Measurements from ENCODE around the gene CTPS2.
"Not testable (repeated sequence)": the region's sequence is repeated elsewhere in the genome, so short reads cannot be mapped to it uniquely, and the experiment has no call there.

CTPS2 gene

GRCh38 chrX:16604337-16604736, 108.1 kb downstream of the CTPS2 start:
- DNase-seq (ENCODE audit: low spot score) = no peak

DNA sequence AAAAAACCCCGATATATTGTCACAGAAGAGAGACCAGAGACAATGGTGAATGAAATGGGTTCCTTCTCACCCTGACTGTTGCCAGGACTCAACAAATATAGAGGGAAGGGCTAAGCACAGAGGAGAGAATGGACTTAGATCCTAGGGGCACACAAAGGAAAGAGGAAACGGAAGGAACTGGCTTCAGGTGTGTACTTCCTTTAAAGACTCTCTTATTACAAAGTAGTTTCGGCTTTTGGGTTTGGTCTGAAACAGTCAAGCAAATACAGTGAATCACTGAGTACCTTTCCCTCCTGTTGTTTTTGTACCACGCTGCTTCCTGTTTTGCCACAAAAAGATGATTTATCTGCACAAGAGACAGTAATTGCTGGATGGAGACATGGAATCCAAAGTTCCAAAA, 108.6 kb downstream of the CTPS2 start:
- no peak for DNase-seq (ENCODE audit: low spot score)

DNA sequence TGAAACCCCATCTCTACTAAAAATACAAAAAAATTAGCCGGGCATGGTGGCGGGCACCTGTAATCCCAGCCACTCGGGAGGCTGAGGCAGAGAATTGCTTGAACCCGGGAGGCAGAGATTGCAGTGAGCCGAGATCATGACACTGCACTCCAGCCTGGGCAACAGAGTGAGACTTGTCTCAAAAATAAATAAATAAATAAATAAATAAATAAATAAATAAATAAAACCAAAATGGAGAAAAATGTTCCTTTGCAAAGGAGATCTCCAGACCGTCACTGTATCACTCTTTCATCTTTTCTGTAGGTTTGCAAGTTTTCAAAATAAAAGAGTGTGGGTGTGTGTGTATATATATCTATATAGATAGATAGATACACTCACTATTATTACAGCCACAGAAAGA, 109.2 kb downstream of the CTPS2 start:
- DNase-seq (ENCODE audit: low spot score) = not testable (repeated sequence)

GRCh38 chrX:16601885-16602284, 110.6 kb downstream of the CTPS2 start:
- no peak for DNase-seq (ENCODE audit: low spot score)

- no peak for DNase-seq (ENCODE audit: low spot score)
Measured at GRCh38 chrX:16594490-16594889, 118.0 kb downstream of the CTPS2 start.

DNA sequence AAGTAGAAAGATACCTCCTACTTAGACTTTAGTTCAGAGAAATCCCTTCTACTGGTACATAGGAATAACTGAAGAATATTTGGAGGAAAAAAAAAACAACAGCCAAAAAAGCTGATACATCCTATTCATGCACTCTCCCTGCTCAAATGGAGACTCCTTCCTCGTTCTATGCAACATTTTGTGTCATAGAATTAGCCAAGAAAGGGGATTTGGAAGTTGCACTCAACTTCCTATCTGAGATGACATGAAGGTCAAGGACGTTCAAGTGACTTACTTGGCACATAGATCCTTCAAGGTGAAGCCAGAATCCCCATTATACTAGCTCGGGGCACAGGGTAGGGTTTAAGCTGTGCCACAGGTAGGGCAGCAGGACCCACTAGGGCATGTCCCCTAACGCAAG, 118.7 kb downstream of the CTPS2 start:
- no peak for DNase-seq (ENCODE audit: low spot score)

GRCh38 chrX:16592194-16592770, 120.2 kb downstream of the CTPS2 start:
- DNase-seq (ENCODE audit: low spot score) = no peak

GRCh38 chrX:16589826-16590225, 122.6 kb downstream of the CTPS2 start:
- DNase-seq (ENCODE audit: low spot score) = no peak

- DNase-seq (ENCODE audit: low spot score) = no peak
Measured at GRCh38 chrX:16589211-16589610, 123.3 kb downstream of the CTPS2 start.

DNA sequence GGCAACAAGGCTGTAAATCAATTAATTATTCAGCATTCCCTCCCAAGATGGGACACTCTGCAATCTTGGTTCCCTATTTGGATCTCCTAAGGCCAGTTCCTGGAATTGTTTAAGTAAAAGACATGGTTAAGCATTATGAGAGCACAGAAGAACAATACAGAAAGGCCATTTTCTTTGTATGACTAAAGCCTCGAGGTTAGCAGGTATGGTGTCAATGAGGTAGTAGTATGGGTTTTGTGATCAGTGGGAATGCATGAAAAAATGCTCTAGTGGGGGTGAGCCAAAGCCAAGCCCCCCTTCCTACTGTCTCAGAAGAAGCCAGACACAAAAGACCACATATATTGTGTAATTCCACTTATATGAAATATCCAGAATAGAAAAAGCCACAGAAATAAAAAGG, 124.2 kb downstream of the CTPS2 start:
- no peak for DNase-seq (ENCODE audit: low spot score)

DNA sequence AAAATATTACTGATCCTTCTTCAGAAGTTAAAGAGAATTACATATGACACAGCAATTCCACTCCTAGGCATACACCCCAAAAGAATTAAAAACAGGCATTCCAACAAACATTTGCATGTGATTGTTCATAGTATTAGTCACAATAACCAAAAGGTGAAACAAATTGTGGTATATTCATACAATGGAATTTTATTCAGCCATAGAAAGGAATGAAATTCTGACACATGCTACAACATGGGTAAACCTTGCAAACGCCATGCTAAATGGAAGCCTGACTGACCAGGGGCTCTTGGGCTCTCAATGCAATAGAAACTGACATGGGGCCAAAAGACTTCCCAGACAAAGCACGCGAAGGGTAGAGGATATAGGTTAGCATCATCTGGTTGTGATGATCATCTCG, 124.6 kb downstream of the CTPS2 start:
- no peak for DNase-seq (ENCODE audit: low spot score)

DNA sequence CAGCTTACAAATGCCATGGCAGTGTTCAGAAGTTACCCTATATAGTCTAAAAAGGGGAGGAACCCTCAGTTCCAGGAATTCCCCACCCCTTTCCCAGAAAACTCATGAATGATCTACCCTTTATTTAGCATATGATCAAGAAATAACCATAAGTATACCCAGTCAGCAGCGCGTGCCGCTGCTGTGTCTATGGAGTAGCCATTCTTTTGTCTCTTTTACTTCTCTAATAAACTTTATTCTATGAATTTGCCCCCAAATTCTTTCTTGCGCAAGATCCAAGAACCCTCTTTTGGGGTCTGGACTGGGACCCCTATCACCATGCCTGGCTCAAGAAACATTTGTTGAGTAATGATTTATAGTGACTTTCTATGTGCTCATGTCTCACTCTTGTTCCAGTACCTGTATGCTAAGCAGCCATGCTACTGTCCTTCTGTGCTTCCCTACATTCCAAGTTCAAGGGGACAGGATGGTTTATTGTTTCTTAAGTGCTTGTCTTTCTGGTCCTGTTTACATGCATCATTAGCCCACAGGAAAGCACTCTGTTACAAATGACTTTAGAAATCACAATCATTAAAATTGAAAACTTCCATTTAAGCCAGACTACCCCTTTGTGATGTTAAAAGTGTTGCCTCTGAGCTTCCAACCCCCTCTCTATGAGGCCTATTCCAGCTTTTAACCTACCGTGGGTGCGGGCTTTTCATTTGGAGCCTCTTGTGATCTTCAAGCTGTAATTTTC, 125.9 kb downstream of the CTPS2 start:
- DNase-seq (ENCODE audit: low spot score) = no peak

DNA sequence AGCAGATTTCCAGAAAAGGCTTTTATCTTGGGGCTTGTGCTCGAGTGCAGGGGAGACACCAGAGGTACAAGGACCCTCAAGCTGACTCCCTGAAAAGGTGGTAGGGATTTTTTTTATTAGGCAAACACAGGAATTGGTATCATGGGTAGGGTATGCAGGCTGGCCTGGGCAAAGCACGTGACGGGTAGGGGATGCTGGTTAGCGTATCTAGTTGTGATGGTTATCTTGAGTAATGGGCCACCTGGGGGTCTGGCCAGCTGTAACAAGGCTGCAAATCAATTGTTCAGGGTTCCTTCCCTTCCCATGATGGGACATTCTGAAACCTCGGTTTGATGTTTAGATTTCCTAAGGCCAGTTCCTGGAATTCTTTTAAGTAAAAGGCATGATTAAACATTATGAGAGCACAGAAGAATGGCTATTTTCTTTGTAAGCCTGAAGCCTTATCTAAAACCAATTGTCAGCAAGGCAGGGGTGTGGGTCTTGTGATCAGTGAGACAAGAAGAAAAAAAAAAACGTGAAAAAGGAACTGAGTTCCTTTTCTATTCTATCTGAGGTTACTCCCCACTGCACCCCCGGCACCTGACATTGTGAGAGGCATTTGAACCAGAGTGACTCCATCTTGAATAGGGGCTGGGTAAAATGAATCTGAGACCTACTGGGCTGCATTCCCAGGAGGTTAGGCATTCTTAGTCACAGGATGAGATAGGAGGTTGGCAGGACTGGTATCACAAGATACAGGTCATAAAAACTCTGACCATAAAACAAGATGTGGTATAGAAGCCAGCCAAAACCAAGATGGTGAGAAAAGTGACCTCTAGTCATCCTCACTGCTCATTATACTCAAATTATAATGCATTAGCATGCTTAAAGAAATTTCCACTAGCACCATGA, 126.7 kb downstream of the CTPS2 start:
- no peak for DNase-seq (ENCODE audit: low spot score)

GRCh38 chrX:16580004-16580797, 132.3 kb downstream of the CTPS2 start:
- DNase-seq (ENCODE audit: low spot score) = not testable (repeated sequence)

- DNase-seq (ENCODE audit: low spot score) = no peak
Measured at GRCh38 chrX:16579517-16579916, 133.0 kb downstream of the CTPS2 start.

DNA sequence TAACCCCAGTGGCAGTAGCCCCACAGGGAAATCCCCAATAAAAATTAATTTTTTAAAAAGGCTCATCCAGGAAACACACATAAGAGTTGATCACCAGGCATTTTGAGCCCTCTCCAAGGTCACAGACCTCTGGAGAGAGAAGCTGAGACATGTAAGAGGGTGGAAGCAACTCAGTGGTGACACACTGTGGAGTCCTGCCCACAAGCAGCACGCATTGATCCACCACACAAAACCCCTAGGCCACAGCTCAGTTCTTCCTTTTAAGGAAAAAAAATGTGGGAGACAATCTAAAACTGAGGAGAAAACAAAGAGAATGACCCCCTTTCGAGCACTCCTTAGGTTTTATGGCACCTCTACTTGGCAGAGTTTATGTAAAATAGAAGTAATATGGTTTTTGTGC, 134.3 kb downstream of the CTPS2 start:
- DNase-seq (ENCODE audit: low spot score) = no peak

DNA sequence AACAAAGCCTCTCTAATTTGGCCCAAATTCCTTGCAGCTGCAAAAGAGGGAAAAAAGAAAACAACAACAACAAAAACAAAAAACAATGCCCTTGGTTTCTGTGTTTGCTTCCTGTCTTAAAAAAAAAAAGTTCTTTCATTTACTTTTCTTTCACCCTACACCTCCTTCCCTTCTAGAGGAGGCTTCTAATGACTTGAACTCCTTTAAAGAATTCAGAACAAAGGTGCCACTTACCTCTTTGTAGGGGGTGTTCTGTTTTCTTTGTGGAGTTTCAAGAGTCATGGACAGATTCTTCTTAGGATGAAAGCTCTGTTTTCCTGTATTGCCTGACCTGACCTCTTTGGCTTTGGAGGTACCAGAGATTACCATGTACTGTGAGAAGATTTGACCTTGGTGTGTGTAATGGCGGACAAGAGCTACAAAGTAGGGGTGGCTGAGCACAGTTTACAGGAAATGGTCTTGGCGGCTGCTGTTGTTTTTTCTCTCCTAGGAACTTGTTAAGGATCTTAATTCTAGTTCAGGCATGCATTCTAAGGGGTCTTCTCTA, 134.9 kb downstream of the CTPS2 start:
- DNase-seq (ENCODE audit: low spot score) = no peak

DNA sequence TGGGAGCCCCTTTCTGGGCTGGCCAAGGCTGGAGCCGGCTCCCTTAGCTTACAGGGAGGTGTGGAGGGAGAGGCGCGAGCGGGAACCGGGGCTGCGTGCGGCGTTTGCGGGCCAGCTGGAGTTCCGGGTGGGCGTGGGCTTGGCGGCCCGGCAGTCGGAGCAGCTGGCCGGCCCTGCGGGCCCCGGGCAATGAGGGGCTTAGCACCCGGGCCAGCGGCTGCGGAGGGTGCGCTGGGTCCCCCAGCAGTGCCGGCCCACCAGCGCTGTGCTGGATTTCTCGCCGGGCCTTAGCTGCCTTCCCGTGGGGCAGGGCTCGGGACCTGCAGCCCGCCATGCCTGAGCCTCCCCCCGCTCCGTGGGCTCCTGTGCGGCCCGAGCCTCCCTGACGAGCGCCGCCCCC, 137.1 kb downstream of the CTPS2 start:
- not testable (repeated sequence) for DNase-seq (ENCODE audit: low spot score)

- peak; percentile 71 for DNase-seq (ENCODE audit: low spot score)
Measured at GRCh38 chrX:16573781-16574180, 138.7 kb downstream of the CTPS2 start.

GRCh38 chrX:16567681-16568080, 144.8 kb downstream of the CTPS2 start:
- no peak for DNase-seq (ENCODE audit: low spot score)

DNA sequence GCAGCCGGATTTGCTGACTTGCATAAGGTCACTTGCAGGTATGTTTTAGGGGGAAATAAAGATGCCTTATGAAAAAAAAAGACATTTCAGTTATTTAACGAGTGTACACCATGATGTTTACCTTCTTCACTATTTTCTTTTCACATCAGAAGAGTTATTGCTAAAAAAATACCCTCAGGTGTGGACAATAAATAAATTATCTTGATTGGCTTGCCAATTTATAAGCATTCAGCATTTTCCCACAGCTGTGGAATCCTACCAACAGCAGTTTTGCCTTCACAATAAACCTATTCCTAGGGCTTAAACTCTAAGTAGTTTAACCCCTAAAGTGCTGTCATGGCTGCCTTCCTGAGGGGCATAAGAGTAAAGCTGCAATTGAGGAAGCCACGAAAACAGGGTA, 145.9 kb downstream of the CTPS2 start:
- no peak for DNase-seq (ENCODE audit: low spot score)

DNA sequence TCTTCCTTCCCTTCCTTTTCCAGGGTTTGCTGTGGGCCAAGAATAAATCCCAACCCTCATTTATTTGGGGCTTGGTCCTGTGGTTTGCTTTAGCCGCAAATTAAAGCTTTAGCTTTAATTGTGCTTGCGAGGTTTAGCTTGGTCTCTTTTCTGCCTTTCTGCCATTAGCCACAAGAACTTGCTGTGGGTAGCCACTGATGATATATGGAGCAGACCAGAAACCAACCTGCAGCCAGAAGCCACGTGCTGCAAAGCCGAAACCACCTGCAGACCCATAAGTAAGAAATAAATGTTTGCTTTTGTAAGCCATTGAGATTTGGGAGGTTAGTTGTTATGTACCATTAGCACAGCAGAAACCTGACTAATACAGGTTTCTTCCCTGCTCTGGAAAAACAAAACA, 152.3 kb downstream of the CTPS2 start:
- DNase-seq (ENCODE audit: low spot score) = no peak
